K562 (cell line): ENCODE measurements around the gene ZNF319. TPM values are rescaled to one million over a fixed set of nuclear protein-coding genes. Genes with fewer than 3 reads are reported as not detected.

Experiments used
- MAFG ChIP-seq: fragments of 450-650 bp; conservative IDR thresholded peaks from 2 replicates; pipeline ENCODE4 v1.6.1; 2016; ENCODE audit warnings: missing genetic modification characterization, missing compliant biosample characterization
- MGA ChIP-seq: fragments of 450-650 bp; IDR thresholded peaks from 2 replicates; pipeline ENCODE4 v1.6.1; 2016; ENCODE audit warnings: mild to moderate bottlenecking, moderate library complexity
- polyA plus RNA-seq, 8 experiments: library from polyadenylated mRNA; depleted of rRNA in 4 of 8; stranded (reverse) in 5 of 8; unstranded in 3 of 8; fragments of >200 nt; fragmentation: Nextera tagmentation in 2 of 8; fragmentation: Illumina TruSeq in 1 of 8; extraction: Ambion mirVana in 2 of 8; extraction: Trizol in 1 of 8; gene quantifications; 2 replicates each; pipeline versions ENCODE4 v1.2.1 to v1.2.3, GENCODE V29; 2011 to 2014; ENCODE audit warnings: inconsistent platforms in 1 of 8, missing spikeins in 1 of 8
- total RNA-seq, 7 experiments: library from RNA; depleted of rRNA in 6 of 7; stranded (reverse); fragments of >200 nt in 6 of 7; fragmentation: Illumina TruSeq in 2 of 7; extraction: Trizol in 2 of 7; gene quantifications; 2 replicates each; pipeline versions ENCODE4 v1.2.1 to v1.2.3, GENCODE V29; 2011 to 2021; ENCODE audit warnings: low replicate concordance in 1 of 7

The ZNF319 gene
- total and polyA plus RNA-seq, 9 of the 15 experiments (the other 6 are each of a cell fraction or from before 2014, with no cell fraction given), result 0.20 to 5.7 (median 1.4) TPM

- TF ChIP-seq MAFG (no peak), MGA (no peak)
These were observed 22.3 kb upstream of the ZNF319 start (continued) for GRCh38 chr16:58022601-58023371.
